ENCODE data around the gene C16orf96.

GRCh38 chr16:4564661-4565267 is 8.6 kb downstream of the C16orf96 start:
- TF ChIP-seq, protein P1, sequence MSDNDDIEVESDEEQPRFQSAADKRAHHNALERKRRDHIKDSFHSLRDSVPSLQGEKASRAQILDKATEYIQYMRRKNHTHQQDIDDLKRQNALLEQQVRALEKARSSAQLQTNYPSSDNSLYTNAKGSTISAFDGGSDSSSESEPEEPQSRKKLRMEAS (IDR thresholded peaks at IDR 0.05), result no peak
- TF ChIP-seq REST (IDR thresholded peaks at IDR 0.05; ENCODE audit: low read depth) (no peak), EGR1 (IDR thresholded peaks at IDR 0.05) (no peak), EP300 (IDR thresholded peaks at IDR 0.05; ENCODE audit: borderline replicate concordance) (no peak), RAD21 (IDR thresholded peaks at IDR 0.05; ENCODE audit: low read depth) (no peak), CREB1 (IDR thresholded peaks at IDR 0.05; ENCODE audit: low read depth) (no peak), NFIC (IDR thresholded peaks at IDR 0.05) (no peak), YY1 (IDR thresholded peaks at IDR 0.05; ENCODE audit: low read depth) (no peak)
- TF ChIP-seq, protein P2, sequence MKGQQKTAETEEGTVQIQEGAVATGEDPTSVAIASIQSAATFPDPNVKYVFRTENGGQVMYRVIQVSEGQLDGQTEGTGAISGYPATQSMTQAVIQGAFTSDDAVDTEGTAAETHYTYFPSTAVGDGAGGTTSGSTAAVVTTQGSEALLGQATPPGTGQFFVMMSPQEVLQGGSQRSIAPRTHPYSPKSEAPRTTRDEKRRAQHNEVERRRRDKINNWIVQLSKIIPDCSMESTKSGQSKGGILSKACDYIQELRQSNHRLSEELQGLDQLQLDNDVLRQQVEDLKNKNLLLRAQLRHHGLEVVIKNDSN (IDR thresholded peaks at IDR 0.05), result no peak
